Measurements from ENCODE around the gene ATP11C.

- TF ChIP-seq CTCF (IDR thresholded peaks at IDR 0.05) (no peak), POLR2A (IDR thresholded peaks at IDR 0.05) (no peak)
Observed at GRCh38 chrX:139869796-139870195, 63.1 kb downstream of the ATP11C start.

Measured in adrenal gland (tissue), 5 donors.